Right lobe of liver (tissue), 6 donors: ENCODE results near the gene TRIP11. TPM values are rescaled to one million over a fixed set of nuclear protein-coding genes. Genes with fewer than 3 reads are reported as not detected.

Experiments
- ATAC-seq, 4 donors: fragments of 200-7000 bp; cut with Tn5 transposase; one replicate each; pipeline ENCODE4 v1.9.1; 2020; ENCODE audit warnings: mild to moderate bottlenecking in 4 of 4, moderate library complexity in 4 of 4
- DNase-seq, 3 donors: peaks; one replicate each; pipeline ENCODE4 v3.0.0-alpha.2; 2020
- H3K27ac ChIP-seq, 3 donors: fragments of 200-600 bp; one replicate each; pipeline ENCODE4 v1.8.0; 2022
- H3K27me3 ChIP-seq, 2 donors: fragments of 200-600 bp; one replicate each; pipeline ENCODE4 v1.8.0; 2022
- H3K36me3 ChIP-seq, 4 donors: fragments of 200-600 bp; sonication (generic) in 1 of 4; one replicate each; pipeline versions ENCODE4 v1.5.1 to v1.8.0; 2017 to 2022; ENCODE audit warnings: control low read depth in 1 of 4
- H3K4me1 ChIP-seq, 4 donors: fragments of 200-600 bp; sonication (generic) in 1 of 4; one replicate each; pipeline versions ENCODE4 v1.5.1 to v1.8.0; 2017 to 2022; ENCODE audit warnings: control low read depth in 1 of 4
- H3K4me3 ChIP-seq, 3 donors: fragments of 200-600 bp; one replicate each; pipeline ENCODE4 v1.8.0; 2022
- H3K9me3 ChIP-seq, 4 donors: fragments of 200-600 bp; sonication (generic) in 1 of 4; one replicate each; pipeline versions ENCODE4 v1.5.1 to v1.8.0; 2017 to 2022; ENCODE audit warnings: control low read depth in 1 of 4
- POLR2A ChIP-seq: fragments of 450-650 bp; IDR thresholded peaks from one replicate; pipeline ENCODE4 v1.6.1; 2017; ENCODE audit warnings: antibody characterized with exemption, mild to moderate bottlenecking
- WGBS: methylation state at CpG from one replicate; pipeline ENCODE4 v1.1.6; 2018; ENCODE audit warnings: low coverage, low lambda C conversion rate; ENCODE audit not compliant: insufficient coverage; ENCODE audit errors: missing lambda C conversion rate; 5-methylcytosine and 5-hydroxymethylcytosine counted together
- intact Hi-C, 2 donors: fragments of 100-400 bp; cut with DNase I; formaldehyde crosslinking; loops; one replicate each; pipeline versions ENCODE4 v1.11.2 to v1.14.1; 2022
- total RNA-seq, 6 experiments: library from RNA; depleted of rRNA in 2 of 6; stranded (reverse); fragments of >200 nt in 2 of 6; fragmentation: NEBNext Ultra II Directional in 3 of 6; extraction: Animal tissue kit (Norgen Biotek cat#: 25700) in 3 of 6; gene quantifications; one replicate each; pipeline versions ENCODE4 v1.1.0 to v1.2.4, GENCODE V29; 2016 to 2023
- TF ChIP-seq, protein P1 (sequence below), 4 donors: fragments of 200-600 bp in 3 of 4; fragments of 450-650 bp in 1 of 4; IDR thresholded peaks; one replicate each; pipeline versions ENCODE4 v1.5.1 to v1.8.0; 2016 to 2022; ENCODE audit warnings: antibody characterized with exemption in 4 of 4, mild to moderate bottlenecking in 2 of 4
- donor health status: DM: no; HTN: yes; CAD: no.
- donor health status: DM: no; HTN: no; CAD: no.
- donor health status: DM: no; HTN: no; CAD: no.
- donor health status: DM: no; HTN: yes; CAD: no.
- donor health status: DM: no; HTN: yes; CAD: no.

TRIP11 gene
- total RNA-seq, 6 experiments from 2014 or later, result 18.4 to 36.1 (median 33.2) TPM

DNA sequence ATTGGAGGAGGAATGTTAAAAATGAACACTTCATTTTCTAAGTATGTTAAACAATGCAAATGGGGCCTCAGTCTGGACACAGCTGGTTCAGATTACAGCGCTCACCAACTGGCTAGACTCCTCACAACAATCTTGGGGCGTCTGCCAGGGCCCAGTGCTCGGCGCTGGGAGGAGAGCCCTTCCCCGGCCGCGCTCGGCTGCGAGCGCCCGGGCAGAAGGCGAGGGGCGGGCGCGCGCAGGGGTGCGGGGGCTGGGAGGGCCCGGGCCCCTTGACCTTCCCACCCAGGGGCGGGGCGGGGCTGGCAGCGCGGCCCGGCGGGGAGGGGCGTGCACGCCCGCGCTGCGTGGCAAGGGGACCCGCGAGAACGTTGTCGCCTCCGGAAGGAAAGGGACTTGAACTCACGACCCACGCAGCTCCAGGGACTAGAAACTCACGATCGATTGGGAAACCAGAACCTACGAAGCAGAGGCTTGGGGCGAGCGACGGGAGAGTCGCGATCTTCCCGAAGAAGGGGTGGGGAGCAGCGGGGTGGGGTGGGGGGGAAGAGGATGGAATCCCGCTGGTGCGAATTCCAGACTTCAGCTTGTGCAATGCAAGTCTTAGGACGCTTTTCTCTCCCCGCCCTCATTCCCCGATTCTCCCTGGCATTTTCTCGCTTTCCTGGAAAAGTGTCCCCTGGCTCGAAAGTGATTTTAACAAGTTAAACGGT is 92.2 kb downstream of the TRIP11 start, which contains the start of gene FBLN5:
Gene FBLN5, minus strand, starts transcription at position 220 of the 710 bp plus-strand sequence. CDS start 465 bp downstream, outside the sequence.
- H3K27me3 ChIP-seq, result no peaks in the 10 kb centered on the region
- H3K9me3 ChIP-seq, result no peaks in the 10 kb centered on the region
- ATAC-seq (peak; percentile 61 to 89 (median 82)), DNase-seq (peak in 1 of 3 donors; percentile 43)
- no peak for TF ChIP-seq POLR2A
- TF ChIP-seq, protein P1, sequence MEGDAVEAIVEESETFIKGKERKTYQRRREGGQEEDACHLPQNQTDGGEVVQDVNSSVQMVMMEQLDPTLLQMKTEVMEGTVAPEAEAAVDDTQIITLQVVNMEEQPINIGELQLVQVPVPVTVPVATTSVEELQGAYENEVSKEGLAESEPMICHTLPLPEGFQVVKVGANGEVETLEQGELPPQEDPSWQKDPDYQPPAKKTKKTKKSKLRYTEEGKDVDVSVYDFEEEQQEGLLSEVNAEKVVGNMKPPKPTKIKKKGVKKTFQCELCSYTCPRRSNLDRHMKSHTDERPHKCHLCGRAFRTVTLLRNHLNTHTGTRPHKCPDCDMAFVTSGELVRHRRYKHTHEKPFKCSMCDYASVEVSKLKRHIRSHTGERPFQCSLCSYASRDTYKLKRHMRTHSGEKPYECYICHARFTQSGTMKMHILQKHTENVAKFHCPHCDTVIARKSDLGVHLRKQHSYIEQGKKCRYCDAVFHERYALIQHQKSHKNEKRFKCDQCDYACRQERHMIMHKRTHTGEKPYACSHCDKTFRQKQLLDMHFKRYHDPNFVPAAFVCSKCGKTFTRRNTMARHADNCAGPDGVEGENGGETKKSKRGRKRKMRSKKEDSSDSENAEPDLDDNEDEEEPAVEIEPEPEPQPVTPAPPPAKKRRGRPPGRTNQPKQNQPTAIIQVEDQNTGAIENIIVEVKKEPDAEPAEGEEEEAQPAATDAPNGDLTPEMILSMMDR (IDR thresholded peaks at IDR 0.05), result no peak
- H3K4me3 ChIP-seq, result peak within 1 kb of the TSS; percentile 33 to 56 (median 50)
- H3K27ac ChIP-seq, result peak within 1 kb of the TSS in 1 of 3 donors; percentile 18
- H3K36me3 ChIP-seq, result no peaks in the 10 kb centered on the region
- intact Hi-C loops, result no loop called here
- H3K4me1 ChIP-seq, result peaks cover 0 to 4% (median 0%) of the 10 kb centered on the region in 4 donors
- 6% methylated on average over 21 of the region's 54 CpGs for WGBS

- H3K27ac ChIP-seq, result peak overlapping the region in 1 of 3 donors; percentile 18
- WGBS, result 31% methylated on average over 23 of the region's 38 CpGs
- H3K36me3 ChIP-seq, result no peaks in the 10 kb centered on the region
- DNase-seq, result no peak
- peaks cover 0 to 4% (median 0%) of the 10 kb centered on the region in 4 donors for H3K4me1 ChIP-seq
- peak overlapping the region; percentile 33 to 56 (median 50) for H3K4me3 ChIP-seq
- H3K27me3 ChIP-seq, result no peaks in the 10 kb centered on the region
- peak; percentile 15 to 53 (median 25) for ATAC-seq
- H3K9me3 ChIP-seq, result no peaks in the 10 kb centered on the region
- intact Hi-C loops, result no loop called here
- TF ChIP-seq, protein P1 (IDR thresholded peaks at IDR 0.05), result no peak
- TF ChIP-seq POLR2A, result no peak
Measured at GRCh38 chr14:91946622-91947474, 93.0 kb downstream of the TRIP11 start.

- peaks cover 0 to 4% (median 0%) of the 10 kb centered on the region in 4 donors for H3K4me1 ChIP-seq
- WGBS, result 59% methylated on average over 7 of the region's 10 CpGs
- TF ChIP-seq POLR2A, result no peak
- TF ChIP-seq, protein P1 (IDR thresholded peaks at IDR 0.05), result no peak
- H3K4me3 ChIP-seq, result peak overlapping the region; percentile 33 to 56 (median 50)
- ATAC-seq, result no peak
- no peak overlapping the region for H3K27ac ChIP-seq
- no peaks in the 10 kb centered on the region for H3K36me3 ChIP-seq
- no peaks in the 10 kb centered on the region for H3K9me3 ChIP-seq
- intact Hi-C loops, result no loop called here
- no peak for DNase-seq
- H3K27me3 ChIP-seq, result no peaks in the 10 kb centered on the region
Measured at GRCh38 chr14:91945751-91946621, 93.9 kb downstream of the TRIP11 start.

GRCh38 chr14:91942946-91943345 is 96.9 kb downstream of the TRIP11 start:
- no peak for ATAC-seq
- DNase-seq, result no peak
- intact Hi-C loops, result no loop called here
- TF ChIP-seq POLR2A, result no peak
- TF ChIP-seq, protein P1 (IDR thresholded peaks at IDR 0.05), result no peak
- Histone ChIP-seq H3K36me3 (no peaks in the 10 kb centered on the region), H3K4me3 (no peak overlapping the region), H3K27ac (no peak overlapping the region), H3K9me3 (no peaks in the 10 kb centered on the region), H3K27me3 (no peaks in the 10 kb centered on the region), H3K4me1 (peaks cover 0 to 4% (median 0%) of the 10 kb centered on the region in 4 donors)
- 97% methylated on average over 9 of the region's 9 CpGs for WGBS
